ENCODE results near the gene HS3ST5.

GRCh38 chr6:114342826-114343781 lies at the start of gene HS3ST5:
- TF ChIP-seq, protein P1, sequence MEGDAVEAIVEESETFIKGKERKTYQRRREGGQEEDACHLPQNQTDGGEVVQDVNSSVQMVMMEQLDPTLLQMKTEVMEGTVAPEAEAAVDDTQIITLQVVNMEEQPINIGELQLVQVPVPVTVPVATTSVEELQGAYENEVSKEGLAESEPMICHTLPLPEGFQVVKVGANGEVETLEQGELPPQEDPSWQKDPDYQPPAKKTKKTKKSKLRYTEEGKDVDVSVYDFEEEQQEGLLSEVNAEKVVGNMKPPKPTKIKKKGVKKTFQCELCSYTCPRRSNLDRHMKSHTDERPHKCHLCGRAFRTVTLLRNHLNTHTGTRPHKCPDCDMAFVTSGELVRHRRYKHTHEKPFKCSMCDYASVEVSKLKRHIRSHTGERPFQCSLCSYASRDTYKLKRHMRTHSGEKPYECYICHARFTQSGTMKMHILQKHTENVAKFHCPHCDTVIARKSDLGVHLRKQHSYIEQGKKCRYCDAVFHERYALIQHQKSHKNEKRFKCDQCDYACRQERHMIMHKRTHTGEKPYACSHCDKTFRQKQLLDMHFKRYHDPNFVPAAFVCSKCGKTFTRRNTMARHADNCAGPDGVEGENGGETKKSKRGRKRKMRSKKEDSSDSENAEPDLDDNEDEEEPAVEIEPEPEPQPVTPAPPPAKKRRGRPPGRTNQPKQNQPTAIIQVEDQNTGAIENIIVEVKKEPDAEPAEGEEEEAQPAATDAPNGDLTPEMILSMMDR (IDR thresholded peaks at IDR 0.05; ENCODE audit: insufficient read depth, low read depth, low read length): peak; percentile 20
- peak; percentile 54 for TF ChIP-seq EZH2 (IDR thresholded peaks at IDR 0.05; ENCODE audit: insufficient read depth, low read length)

Measured in astrocyte (in vitro differentiated cells and primary cell).